ENCODE data around the gene NCAM1.
A peak's percentile ranks its signal among the peaks of the same experiment; 100 is the strongest.
"Not testable (repeated sequence)": the region's sequence is repeated elsewhere in the genome, so short reads cannot be mapped to it uniquely, and the experiment has no call there.

Gene NCAM1

DNA sequence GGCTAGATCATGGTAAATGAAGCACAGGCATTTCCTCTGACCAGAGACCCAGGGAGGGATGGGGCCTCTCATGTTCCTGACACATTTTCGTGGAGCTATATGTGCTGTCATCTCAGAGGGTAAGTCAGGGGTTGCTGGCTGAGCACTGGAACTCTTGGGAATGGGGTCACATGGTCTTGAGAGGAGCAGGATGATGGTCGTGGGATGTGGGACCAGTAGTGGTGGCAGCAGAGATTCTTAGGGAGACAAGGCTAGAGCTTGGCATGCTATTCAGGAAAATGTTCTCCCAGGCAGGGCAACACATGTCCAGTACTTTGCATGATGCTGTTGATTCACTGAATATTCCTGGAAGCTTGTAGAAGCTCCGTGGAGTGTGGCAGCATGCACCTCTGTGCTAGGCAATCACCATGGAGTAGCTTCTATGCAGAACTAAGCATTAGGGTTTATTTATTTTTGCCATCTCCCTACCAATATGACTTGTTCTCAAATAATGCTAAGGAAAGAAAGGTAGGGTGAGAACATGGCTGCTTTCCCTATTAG lies 321.7 kb downstream of the NCAM1 start:
- no peak for DNase-seq

DNA sequence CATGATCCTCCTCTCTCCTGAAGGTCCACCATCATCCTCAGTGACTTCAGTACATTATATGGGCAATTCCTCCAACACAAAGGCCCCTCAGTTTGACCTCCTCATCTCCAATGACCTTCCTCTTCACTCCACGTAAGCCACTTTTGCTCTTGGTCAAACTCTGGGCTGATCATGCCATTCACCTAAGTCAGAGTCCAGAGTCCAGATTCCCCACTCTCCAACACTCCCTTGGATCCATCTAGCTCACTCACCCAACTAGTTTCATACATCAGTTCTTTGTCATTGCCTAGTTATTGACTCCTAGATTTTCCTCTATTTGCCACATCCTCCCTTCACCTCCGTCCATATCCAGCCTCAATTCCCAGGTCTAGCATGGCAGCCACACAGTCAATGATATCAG lies 322.7 kb downstream of the NCAM1 start:
- no peak for DNase-seq

DNA sequence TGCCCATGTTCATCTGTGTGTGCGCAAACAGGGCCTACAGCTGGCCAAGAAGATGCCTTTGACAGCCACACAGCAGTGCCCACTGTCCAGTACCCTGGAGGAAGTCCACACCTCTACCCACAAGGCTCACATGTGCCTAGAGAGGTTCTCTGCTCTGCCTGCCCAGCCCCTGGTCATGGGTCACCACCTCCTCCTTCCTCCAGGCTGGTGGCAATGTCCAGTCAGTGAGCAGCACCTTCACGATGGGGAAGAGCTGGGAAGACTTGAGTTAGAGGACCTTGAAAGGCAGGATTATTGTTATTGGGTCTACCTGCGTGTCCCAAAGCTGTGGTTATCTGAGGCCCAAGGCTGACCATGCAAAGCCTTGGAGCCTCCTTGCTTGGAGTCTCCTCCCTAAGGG lies 324.8 kb downstream of the NCAM1 start:
- DNase-seq: no peak

DNA sequence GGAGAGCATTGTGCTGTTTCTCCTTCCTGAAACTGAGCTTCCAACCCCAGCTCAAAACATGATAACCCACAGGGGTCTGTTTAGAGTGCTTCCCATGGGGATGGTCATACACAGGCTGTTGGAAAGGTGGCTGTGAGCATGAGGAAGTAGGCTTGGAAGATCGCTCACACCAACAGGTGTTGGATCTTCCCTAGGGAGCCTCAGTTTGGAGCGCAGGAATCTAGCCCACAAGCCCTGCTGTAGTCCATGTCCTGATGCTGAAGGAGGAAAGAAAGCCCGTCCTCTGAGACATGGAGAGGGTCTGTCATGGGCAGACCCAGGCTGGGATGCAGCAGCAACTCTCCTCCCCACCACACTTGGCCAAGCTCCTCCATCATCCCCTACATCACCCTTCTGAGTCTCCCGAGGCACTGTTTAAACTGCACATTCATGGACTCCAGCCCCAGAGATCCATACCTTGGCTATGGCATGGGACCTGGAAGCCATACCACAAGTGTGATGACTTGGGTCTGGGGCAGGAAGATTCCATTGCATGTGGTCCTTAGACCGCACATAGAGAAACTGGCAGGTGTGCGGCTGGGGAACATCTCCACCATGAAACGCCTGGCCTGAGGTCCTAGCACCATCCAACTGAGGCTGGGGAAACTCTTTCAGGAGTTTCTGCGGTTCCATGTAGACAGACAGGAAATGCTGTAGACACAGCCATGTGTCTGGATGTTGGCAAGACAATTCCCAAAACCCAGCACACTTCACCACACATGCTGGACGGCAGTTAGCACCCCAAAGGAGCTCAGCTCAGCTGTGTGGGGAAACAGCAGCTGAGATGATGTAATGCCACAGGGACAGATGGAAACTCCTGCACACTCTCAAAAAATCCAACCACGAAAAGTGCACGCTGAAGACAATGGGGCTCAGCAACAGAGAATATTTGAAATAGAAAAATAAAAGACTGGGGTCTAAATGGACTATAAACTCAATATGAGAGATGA lies 325.6 kb downstream of the NCAM1 start:
- DNase-seq: peak; percentile 93

DNA sequence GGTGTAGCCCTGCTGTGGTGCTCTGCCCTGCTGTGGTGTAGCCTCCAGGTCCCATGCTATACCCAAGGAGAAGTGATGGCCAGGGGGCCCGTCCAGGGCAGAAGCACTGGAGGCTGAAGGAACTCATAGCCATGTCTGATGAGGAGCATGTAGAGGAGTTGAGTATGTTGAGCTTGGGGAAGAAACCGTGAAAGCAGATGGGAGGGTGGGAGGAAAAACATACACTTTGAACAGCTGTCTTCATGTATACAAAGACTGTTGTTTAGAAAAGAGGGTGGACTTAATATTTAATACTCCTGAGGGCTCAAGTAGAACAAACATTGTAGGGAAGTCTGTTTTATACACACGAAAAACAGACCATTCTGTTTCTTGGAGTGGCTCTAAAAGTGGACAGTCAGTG lies 326.6 kb downstream of the NCAM1 start:
- DNase-seq: no peak

DNA sequence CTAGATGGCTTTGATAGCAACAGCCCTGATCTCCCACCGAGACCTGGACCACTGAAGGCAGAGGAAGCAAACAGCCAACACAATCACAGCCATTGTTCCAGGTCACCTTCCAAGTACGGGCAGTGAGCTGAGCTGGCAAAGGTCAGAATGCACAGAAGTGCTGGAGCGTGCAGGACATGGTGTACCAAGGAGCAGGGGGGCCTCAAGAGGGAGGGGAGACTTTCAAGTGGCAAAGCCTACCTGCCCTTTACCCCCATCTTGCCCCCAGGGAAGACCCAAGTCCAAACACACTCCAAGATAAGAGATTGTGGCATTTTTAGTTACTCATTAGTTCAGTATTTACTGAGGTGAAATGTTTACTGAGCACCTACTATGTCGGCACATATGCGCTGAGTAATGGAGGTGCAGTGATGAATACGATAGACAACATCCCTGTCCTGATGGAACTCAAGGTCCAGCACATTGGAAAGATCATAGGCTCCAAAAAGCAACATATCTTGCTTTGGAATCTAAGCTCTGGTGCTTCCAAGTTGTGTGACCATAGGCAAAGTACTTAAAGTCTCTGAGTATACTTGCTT lies 327.2 kb downstream of the NCAM1 start:
- DNase-seq: no peak

DNA sequence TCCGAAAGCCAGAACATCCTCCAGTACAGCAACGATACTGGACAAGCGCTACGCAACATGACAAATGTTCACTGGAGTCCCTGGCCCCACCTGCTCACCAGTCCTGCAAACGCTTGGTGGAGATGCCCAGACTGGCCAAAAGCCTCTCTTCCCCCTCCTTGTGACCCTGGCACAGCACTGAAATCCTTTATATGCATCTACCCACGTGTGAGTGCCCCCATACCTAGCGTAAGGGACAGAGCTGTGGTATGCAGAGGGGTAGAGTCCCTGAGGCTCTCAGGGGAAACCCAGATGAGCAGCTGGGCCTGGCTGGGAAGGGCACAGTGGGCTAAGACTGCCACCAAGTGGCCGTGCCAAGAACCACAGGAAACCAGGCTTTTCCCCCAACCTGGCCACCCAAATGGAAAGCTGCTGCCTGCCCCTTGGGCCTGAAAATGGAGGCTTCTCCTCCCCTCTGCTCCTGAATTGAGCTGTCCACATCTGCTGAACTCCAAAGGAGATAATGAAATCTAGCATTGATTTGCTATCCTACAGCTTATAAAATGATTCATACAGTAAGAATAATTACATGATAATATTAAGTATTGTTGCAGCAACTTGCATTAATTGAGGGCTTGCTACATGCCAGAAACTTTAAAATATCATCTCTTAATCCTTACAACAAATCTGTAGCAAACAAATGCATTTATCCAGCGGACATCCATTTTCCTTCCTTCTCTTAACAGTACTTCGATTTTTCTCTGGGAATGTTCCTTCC lies 328.4 kb downstream of the NCAM1 start:
- DNase-seq: peak; percentile 55

DNA sequence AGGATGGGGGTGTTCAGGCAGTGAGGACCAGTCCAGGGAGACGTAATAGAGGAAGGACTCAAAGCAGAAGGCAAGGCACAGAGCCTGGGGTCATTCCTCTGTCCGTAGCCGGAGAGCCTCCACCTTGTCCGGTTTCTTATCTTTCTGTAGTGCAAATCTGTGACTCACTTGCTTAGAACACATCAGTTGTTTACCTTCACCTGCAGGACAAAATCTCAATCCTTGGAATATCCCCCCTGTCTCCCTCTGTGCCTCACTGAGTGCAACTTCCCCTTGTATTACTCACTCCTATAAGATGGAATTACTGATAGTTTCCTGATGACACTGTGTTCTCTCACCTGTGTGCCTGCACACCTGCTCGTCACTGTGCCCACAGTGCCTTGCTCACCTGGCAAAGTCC lies 332.7 kb downstream of the NCAM1 start:
- no peak for DNase-seq

DNA sequence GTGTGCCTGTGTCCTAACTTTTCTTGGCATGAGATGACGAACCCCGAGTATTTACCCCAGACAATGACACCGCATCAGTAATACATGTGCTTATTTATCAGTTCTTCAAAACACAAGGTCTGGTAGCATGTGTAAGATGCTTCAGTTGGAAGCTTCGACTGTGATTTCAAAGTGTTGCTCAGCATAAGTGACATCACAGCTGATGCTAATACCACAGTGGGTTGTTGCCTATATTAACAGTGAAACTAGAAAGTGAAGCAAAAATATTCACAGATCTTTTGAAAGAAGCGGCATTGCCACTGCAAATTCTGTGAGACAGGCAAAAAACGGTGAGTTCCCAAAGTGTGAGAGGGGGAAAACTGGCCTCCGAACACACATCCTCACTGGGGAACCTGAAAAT lies 334.8 kb downstream of the NCAM1 start:
- no peak for DNase-seq

DNA sequence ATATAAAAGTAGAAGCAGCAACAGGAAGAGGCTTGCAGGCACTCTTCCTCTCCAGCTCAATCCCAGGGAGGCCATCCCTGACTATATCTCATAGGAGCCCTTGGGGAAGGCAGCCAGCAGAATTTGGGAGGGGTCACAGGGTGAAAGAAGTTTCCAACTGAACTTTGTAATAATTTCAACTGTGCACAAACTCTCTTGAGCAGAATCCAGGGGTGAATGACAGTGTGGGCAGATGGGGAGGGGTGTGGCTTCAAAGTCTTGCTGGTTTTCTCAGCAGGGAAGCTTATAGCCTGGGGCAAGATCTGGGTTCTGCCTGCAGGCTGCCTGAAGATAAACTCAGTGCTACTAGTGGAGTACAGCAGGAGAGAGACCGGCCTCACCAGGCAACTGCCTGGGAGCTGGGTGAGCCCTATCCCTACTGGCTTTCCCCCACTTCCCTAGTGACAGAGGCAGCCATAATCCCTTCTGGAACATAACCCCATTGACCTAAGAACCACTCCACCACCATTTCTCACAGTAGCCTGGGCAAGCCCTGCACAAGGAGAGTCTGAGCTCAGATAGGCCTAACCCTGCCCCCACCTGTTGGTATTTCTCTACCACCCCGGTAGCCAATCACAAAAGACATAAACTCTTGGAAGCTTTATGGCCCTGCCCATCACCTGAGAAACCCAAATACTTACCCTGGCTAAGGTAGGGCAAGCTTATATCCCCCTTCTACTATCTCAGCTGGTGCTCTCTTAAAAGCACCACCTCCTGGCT lies 335.4 kb downstream of the NCAM1 start:
- DNase-seq: no peak

DNA sequence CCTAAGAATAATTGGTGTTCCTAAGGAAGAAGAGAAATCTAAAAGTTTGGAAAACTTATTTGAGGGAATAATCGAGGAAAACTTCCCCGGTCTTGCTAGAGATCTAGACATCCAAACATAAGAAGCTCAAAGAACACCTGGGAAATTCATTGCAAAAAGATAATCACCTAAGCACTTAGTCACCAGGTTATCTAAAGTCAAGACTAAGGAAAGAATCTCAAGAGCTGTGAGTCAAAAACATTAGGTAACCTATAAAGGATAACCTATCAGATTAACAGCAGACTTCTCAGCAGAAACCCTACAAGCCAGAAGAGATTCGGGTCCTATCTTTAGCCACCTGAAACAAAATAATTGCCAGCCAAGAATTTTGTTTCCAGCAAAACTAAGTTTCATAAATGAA lies 337.3 kb downstream of the NCAM1 start:
- DNase-seq: not testable (repeated sequence)

DNA sequence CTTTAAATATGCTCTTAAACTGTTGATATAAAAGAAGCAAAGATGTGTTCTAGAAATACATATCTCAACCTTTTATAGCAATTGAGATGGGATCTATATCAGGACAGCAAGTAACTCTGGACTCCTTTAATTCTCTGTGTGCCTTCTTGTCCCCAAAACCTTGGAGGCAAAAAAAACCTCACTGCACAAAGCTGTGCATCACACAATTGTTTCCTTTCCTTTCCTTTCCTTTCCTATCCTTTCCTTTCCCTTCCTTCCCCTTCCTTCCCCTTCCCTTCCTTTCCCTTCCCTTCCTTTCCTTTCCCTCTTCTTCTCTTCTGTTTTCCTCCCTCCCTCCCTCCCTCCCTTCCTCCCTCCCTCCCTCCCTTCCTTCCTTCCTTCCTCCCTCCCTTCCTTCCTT lies 343.7 kb downstream of the NCAM1 start:
- no peak for DNase-seq

DNA sequence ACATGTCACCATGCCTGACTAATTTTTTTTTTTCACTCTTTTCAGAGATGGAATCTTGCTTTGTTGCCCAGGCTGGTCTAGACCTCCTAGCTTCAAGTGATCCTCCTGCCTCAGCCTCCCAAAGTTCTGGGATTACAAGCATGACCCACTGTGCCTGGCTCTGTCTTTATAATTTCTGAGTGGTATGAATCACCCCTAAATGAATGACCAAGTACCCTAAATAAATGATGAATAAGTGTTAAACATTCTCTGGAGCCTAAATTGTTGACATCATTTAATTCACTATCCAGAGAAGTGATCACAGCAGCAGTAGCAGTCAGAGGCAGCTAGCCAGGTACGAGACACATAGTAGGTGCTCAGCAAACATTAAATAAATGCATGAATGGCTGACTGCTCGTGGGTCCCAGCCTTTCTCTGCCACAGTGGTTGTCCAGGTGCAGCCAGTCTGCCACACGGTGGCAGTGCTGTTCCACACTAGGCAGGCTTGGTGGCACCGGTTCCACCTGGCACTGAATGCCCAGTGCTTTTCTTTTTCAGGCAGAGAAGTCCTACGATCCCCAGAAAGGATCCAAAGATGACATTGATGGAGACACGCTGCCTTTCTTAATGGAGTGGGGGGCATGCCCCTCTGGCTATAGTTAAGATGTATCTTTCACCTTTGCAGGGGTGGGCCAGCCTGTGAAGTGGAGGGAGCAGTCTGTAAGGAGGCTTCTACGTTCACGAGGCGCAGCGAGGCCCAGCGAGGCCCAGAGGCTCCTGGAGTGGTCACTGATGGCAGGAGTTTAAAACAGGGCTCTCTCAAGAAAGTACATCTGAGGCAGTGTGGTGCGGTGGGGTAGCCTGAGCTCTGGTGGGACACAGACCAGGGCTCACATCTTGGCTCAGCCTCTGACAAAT lies 344.5 kb downstream of the NCAM1 start:
- peak; percentile 58 for DNase-seq

DNA sequence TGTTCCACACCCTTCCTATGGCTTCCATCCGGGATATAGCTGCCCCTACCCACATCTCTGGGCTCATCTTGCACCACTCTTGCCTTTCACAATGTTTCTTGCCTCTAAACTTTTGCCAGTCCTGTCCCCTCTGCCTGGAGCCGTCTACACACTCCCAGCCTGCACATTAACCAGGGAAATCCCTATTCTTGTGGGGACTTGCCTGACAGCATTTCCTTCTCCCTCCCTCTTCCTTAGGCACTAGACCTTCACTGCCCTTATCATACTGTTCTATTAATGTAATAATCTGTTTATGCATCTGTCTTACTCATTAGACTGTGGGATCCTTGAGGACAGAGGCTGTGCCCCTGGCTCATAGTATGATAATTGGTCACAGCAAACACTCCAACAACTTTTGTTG lies 347.4 kb downstream of the NCAM1 start:
- DNase-seq: no peak

DNA sequence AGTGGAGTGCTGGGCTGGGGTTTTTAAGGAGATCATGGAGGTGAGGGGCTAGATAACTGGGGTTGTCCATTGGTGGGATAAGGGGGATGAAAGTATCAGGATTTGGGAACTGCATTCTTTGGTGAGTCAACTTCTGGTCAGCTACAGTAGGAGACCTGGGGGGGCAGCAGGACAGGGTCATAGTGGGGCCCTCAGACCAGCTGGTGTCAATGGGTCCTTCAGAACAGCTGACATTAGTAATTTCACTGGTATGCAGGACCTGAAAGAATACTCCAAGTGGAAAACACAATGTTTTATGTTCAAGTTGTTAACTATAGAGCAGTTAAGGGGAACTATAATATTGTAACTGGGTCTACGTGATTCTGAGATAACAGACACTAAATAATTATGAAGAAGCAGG lies 350.3 kb downstream of the NCAM1 start:
- DNase-seq: no peak

DNA sequence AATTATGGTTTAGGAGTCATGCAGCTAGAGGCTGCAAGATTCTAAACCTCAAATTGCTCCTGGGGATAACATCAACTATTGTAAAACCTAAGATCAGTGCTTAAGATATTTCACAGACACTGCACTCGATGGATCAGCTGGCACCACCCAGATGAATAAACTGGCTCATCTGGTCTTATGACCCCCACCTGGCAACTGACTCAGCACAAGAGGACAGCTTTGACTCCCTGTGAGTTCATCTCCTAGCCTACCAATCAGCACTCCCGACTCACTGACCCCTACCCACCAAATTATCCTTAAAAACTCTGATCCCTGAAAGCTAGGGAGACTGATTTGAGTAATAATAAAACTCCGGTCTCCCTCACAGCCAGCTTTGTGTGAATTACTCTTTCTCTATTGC lies 352.4 kb downstream of the NCAM1 start:
- DNase-seq: no peak

DNA sequence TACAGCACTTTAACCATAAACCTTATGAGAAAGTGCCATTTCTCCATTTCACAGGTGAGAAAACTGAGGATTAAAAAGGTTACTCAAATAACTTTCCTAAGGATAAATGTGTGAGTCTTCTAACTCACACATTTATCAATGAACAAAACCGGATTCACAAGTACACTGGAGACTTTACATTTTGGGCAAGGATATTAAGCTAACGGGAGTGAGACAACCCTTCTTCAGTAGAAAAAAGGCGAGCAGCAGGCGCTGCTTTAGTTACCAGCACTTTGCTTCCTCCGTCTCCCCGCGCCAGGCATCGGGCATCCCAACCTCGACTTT lies 352.8 kb downstream of the NCAM1 start:
- DNase-seq: no peak

DNA sequence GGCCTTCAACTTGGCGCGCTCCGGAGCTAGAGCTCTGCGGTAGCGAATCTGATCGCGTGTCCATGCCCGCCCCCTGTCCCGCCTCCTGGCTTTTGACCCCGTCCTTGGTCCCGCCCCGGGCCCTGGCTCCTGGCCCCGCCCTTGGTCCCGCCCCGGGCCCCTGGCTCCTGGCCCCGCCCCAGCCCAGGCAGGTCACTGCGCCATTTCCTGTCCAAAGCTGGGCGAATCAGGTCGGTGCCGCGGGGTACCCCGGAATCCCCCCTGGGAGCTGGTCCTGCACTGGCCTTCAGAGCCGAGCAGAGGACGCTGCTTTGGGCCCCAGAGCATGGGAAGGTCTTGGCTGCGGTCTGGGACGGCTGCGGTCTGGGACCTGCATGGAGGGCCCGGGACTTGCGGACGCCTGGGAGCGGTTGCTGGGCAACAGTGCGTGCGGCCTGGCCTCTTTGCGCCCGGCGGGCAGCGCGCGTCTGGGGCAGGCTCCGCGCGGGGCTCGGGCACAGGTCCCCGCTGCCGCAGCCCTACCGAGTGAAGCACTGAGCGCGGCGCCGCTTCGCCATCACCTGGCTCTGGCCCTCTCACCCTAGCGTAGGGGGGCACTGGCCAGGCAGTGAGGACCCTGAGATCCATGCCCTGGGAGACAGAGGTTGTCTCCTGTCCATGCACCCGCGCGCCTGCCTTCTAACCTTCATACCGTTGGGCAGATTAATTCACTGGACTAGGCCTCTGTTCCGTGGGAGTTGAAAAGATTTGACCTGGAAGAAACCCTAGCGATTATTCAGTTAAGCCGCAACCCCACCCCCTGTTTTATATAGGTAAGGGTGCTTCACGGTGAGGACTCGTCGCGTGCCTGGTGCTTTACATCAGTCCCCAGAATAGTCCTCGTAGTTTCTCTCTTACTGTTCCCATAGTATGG lies 353.4 kb downstream of the NCAM1 start, which contains the start of gene TTC12:
Gene TTC12 (plus strand): TSS at position 195 of the 913 bp plus-strand sequence. CDS start 1,675 bp downstream, outside the sequence.
- peak; percentile 78 for DNase-seq

DNA sequence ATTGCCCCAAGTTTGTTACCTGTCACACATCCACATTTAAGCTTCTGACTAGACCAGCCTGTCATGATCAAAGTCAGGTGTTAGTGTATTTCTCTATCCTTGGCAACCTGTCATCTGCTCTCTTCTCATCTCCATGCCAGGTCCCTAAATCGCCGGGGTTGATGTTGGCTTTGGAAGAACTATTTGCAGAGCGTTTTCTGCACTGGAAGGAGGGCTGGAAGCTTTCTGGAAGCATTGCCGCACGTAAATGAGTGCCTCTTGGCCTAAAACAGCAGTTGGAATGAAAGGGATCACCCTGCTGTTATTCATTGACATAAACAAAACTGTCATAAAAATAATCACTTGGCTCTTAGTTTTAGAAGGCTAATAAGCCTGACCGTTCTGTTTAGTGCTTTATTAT lies 354.6 kb downstream of the NCAM1 start:
- no peak for DNase-seq

DNA sequence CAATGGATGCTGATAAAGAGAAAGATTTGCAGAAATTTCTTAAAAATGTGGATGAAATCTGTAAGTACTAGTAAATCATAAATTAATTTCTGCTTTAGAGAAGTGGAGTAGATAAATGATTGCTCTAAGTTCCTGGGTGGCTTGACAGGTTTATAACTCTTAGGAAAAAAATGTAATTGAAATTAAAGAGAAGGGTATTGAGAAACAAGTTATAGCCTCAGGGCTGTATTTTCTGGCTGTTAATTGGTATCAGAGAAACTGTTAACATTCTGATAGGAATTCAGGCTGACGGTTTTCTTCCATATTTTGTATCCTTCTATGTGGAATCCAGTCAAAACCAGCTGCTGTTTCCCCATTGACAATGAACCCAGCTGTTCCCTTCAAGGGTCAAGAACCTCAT lies 355.0 kb downstream of the NCAM1 start:
- no peak for DNase-seq
